ENCODE measurements around the gene SSR2.

GRCh38 chr1:156063997-156064285, 43.2 kb upstream of the SSR2 start:
- no peak for TF ChIP-seq CTCF (IDR thresholded peaks at IDR 0.05; ENCODE audit: low read depth, low read length, missing input control)
- TF ChIP-seq JUND (IDR thresholded peaks at IDR 0.05): no peak
- no peak for TF ChIP-seq TAF1 (conservative IDR thresholded peaks at IDR 0.05)
- TF ChIP-seq, protein P1, sequence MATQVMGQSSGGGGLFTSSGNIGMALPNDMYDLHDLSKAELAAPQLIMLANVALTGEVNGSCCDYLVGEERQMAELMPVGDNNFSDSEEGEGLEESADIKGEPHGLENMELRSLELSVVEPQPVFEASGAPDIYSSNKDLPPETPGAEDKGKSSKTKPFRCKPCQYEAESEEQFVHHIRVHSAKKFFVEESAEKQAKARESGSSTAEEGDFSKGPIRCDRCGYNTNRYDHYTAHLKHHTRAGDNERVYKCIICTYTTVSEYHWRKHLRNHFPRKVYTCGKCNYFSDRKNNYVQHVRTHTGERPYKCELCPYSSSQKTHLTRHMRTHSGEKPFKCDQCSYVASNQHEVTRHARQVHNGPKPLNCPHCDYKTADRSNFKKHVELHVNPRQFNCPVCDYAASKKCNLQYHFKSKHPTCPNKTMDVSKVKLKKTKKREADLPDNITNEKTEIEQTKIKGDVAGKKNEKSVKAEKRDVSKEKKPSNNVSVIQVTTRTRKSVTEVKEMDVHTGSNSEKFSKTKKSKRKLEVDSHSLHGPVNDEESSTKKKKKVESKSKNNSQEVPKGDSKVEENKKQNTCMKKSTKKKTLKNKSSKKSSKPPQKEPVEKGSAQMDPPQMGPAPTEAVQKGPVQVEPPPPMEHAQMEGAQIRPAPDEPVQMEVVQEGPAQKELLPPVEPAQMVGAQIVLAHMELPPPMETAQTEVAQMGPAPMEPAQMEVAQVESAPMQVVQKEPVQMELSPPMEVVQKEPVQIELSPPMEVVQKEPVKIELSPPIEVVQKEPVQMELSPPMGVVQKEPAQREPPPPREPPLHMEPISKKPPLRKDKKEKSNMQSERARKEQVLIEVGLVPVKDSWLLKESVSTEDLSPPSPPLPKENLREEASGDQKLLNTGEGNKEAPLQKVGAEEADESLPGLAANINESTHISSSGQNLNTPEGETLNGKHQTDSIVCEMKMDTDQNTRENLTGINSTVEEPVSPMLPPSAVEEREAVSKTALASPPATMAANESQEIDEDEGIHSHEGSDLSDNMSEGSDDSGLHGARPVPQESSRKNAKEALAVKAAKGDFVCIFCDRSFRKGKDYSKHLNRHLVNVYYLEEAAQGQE (IDR thresholded peaks at IDR 0.05): no peak

Measured in liver (tissue), 3 donors.